Left colon (tissue), 2 donors: ENCODE results near the gene PANK4. TPM values are rescaled to one million over a fixed set of nuclear protein-coding genes. Genes with fewer than 3 reads are reported as not detected.
A peak's percentile ranks its signal among the peaks of the same experiment; 100 is the strongest.

ENCODE experiments used
- ATAC-seq: fragments of 200-7000 bp; cut with Tn5 transposase; one replicate; pipeline ENCODE4 v1.9.1; 2020; ENCODE audit warnings: mild to moderate bottlenecking, moderate library complexity
- DNase-seq, 2 donors: peaks; one replicate each; pipeline ENCODE4 v3.0.0-alpha.2; 2020
- intact Hi-C, 2 donors: fragments of 100-400 bp; cut with DNase I in 1 of 2; cut with micrococcal nuclease in 1 of 2; formaldehyde crosslinking; loops; one replicate each; pipeline versions ENCODE4 v1.11.2 to v1.14.0; 2022; cut with DNase I, micrococcal nuclease
- total RNA-seq, 2 donors: library from RNA; stranded (reverse); fragmentation: NEBNext Ultra II Directional; extraction: Animal tissue kit (Norgen Biotek cat#: 25700); gene quantifications; one replicate each; pipeline ENCODE4 v1.2.1, GENCODE V29; 2021
- donor health status: DM: no; HTN: no; CAD: no.
- donor health status: DM: yes; HTN: yes; CAD: no.

Gene PANK4
- total RNA-seq, 2 donors from 2014 or later, result 29.4 to 32.6 TPM

- DNase-seq, result no peak
- intact Hi-C loops, result no loop called here
- ATAC-seq, result peak; percentile 27
Measured at GRCh38 chr1:2505461-2505994, 20.9 kb downstream of the PANK4 start.

DNA sequence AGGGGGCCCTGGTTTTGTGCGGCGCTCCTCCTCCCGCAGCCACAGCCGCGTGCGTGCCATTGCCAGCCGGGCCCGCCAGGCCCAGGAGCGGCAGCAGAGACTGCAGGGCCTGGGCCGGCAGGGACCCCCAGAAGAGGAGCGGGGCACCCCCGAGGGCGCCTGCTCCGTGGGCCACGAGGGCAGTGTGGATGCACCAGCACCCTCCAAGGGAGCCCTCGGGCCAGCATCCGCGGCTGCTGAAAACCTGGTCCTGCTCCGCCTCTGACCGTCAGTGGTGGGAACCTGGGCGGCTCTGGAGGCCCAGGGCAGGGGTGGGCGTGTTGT lies 21.5 kb downstream of the PANK4 start:
- intact Hi-C loops, result no loop called here
- DNase-seq (no peak), ATAC-seq (no peak)

GRCh38 chr1:2504225-2504948 lies 22.0 kb downstream of the PANK4 start:
- no peak for ATAC-seq
- intact Hi-C loops, result no loop called here

GRCh38 chr1:2503554-2504224 lies 22.7 kb downstream of the PANK4 start:
- ATAC-seq (no peak), DNase-seq (no peak)
- intact Hi-C loops, result no loop called here

More at GRCh38 chr1:2504225-2504948, 22.0 kb downstream of the PANK4 start:
- DNase-seq, result no peak

DNA sequence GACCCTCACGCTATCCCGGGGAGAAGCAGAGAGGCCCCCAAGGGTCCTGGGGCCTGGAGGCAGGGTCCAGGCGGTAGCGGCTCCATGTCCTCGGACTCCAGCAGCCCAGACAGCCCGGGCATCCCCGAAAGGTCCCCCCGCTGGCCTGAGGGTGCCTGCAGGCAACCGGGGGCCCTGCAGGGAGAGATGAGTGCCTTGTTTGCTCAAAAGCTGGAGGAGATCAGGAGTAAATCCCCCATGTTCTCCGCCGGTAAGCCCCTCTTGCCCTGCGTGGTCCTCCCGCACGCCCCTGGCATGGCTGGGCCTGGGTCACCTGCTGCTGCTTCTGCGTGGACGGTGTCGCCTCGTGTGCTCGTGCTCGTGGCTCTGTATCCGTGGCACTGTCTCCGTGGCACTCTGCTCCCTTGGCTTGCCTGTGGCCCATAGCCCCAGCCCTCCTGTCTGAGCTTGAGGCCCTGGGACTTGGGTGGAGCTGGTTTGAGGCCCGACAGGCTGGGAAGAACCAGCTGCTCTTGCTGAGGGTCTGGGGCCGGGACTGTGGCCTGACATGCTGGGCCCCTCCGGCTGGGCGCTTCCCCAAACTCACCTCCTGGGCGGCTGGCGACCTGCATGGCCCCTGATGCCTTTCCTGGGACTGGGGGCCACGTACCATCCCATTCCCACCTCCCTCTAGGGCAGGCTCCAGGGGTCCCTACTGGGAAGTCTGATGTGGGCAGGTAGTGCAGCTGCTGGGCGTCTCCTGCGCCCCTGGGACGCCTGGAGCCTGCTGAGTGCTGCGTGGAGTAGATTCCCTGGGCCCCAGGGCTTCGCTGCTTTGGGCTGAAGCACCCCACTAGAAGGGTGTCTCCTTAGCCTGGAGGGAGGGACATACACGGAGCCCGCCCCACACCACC lies 23.5 kb downstream of the PANK4 start:
- ATAC-seq (no peak), DNase-seq (no peak)
- intact Hi-C loops, result no loop called here

DNA sequence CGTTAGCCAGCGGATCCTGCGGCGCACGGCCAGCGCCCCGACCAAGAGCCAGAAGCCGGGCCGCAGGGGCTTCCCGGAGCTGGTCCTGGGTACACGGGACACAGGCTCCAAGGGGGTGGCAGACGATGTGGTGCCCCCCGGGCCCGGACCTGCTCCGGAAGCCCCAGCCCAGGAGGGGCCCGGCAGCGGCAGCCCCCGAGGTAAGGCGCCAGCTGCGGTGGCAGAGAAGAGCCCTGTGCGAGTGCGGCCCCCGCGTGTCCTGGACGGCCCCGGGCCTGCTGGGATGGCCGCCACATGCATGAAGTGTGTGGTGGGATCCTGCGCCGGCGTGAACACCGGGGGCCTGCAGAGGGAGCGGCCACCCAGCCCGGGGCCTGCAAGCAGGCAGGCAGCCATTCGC lies 24.2 kb downstream of the PANK4 start:
- ATAC-seq (no peak), DNase-seq (no peak)
- intact Hi-C loops, result no loop called here

DNA sequence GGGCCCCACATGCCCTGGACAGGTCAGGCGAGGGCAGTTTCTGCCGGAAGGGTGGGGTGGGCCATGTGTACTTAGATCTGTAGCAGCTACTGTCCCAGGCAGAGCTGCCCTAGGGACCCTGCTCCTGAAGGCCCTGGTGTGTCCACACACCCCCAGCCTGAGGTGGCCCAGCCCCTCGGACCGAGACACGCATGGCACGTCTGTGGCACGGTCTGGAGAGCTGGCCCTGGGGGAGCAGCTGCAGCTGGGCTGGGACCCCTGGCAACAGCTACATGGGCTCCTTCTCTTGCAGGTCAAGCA lies 24.6 kb downstream of the PANK4 start:
- ATAC-seq (no peak), DNase-seq (no peak)
- intact Hi-C loops, result no loop called here

DNA sequence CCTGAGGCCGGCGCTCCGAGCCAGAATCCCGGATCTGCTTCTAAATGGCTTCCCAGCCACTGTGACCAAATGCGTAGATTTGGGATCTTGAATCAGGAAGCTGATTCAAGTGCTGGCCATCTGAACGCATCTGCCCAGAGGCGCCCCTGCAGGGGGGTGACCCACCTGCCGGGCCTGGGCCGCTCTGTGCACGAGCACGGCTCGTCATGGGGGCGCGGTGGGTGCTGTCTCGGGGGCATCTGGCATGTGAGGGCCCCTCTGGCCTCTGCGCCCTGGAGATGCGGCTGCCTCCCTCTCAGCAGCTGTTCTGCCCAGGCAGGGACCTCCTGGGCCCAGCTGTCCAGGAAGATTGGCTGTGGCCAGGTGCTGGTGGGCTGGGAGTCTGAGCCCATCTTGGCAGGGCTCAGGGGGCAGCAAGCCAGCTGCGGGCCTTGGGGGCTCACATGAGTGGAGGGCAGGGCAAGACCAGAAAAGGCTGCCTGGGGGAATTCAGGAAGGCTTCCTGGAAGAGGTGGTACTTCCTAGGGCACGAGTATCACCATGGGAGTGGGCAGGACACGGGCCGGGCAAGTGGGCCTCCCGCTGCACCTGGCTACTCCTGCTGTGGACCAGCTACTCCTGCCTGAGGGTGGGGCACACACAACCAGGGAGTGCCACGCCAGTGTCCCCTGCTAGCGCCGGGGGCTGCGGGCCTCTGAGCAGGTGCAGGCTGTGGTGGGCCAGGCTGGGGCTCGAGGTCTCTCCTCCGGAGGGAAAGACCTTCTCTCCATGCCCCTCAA lies 25.2 kb downstream of the PANK4 start:
- ATAC-seq, result no peak
- intact Hi-C loops, result no loop called here
- no peak for DNase-seq

DNA sequence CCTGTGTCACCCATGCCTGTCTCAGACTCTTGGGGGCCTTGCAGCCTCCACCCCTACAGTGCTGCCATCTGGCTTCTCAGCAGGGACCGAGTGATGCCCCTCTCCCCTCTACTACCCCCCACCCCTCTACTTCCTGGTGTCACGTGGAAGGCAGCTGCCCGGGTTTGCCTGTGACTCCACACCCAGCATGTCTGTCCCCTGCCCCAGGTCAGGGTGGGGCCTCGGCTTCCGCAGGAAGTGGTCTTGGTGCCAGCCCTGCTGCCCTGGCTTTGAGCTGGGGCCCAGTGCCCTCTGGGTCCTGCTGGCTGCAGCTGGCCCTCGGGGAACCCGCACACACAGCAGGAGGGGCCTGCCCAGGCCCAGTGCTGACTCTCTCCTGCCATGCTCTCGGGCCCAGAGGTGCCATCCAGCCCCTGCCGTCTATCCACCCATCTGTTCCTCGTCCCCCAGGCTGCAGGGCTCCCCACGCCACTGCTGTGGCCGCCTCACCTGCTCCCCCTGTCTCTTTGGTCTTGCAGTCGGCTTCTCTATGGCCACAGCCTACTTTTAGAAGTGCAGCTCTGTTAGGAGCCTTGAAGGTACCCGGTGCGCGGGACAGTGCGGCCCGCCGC lies 26.3 kb downstream of the PANK4 start:
- no peak for DNase-seq
- intact Hi-C loops, result no loop called here
- ATAC-seq, result no peak

GRCh38 chr1:2499260-2499659 lies 27.1 kb downstream of the PANK4 start:
- no peak for DNase-seq
- intact Hi-C loops, result no loop called here

GRCh38 chr1:2498648-2499047 lies 27.7 kb downstream of the PANK4 start:
- DNase-seq, result no peak
- intact Hi-C loops, result no loop called here
- ATAC-seq, result no peak

More at GRCh38 chr1:2499260-2499659, 27.1 kb downstream of the PANK4 start:
- no peak for ATAC-seq

GRCh38 chr1:2497891-2498290 lies 28.5 kb downstream of the PANK4 start:
- no peak for ATAC-seq
- DNase-seq, result no peak
- intact Hi-C loops, result no loop called here

GRCh38 chr1:2496746-2497145 lies 29.6 kb downstream of the PANK4 start:
- ATAC-seq (no peak), DNase-seq (no peak)
- intact Hi-C loops, result no loop called here

- intact Hi-C loops, result no loop called here
- DNase-seq (peak in 1 of 2 donors; percentile 32), ATAC-seq (no peak)
Measured at GRCh38 chr1:2496087-2496622, 30.2 kb downstream of the PANK4 start.

DNA sequence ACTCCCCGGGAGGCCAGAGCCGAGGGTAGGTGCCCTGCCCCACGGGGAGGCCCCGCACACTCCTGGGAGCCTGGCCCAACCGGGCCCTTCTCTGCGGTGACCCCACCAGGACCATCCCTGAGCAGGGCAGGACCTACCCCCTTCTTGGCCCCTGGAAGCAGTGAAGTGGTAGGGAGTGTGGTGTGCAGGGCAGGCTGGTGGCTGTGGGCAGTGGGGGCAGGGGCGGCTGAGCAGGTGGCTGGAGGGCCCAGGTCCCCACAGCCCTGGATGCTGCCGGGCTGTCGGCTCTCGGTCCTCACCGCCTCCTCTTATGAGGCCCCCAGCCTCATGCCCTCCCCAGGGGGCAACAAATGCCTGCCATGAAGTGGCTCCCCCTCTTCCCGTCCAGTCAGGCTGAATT lies 30.9 kb downstream of the PANK4 start:
- intact Hi-C loops, result no loop called here

DNA sequence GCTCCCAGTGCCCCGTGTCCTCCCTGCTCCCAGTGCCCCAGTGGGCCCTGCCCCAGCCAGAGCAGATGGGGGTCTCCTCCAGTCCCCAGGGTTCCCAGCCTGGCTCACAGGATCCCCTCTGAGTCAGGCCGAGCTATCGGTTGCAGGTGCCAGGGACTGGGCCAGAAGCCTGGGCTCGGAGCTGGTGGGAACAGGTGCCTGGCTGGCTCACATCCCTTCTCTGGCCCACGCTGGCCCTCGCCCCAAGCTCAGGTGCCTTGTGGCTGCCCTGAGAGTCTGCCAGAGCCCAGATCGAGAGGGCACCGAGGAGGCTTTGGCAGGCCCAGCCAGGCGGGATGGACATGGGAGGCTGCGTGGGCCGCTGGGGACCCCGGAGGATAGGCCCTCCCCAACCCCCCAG lies 31.4 kb downstream of the PANK4 start:
- intact Hi-C loops, result no loop called here
- ATAC-seq (no peak), DNase-seq (no peak)

More for the DNA sequence above, 30.9 kb downstream of the PANK4 start:
- ATAC-seq (no peak), DNase-seq (no peak)

DNA sequence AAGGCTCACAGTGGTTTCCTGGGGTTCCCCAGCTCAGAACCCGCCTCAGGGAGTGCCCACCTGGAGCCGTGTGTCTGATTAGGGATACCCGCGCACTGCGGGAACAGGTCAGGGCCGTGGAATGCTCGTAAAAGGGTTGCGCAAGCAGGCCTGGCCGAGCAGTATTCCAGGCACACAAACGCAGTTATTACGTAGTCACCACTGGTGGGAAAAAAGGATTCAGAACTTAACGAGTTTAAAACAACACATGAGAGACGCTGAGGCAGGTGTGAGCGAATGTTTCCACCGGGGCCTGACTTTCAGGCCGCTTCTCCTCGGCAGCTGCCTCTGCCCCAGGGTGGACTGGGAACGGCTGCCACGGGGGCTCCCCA lies 32.1 kb downstream of the PANK4 start:
- DNase-seq (peak; percentile 34 to 50), ATAC-seq (peak; percentile 79)
- intact Hi-C loops, result no loop called here

- DNase-seq (no peak), ATAC-seq (no peak)
- intact Hi-C loops, result no loop called here
Measured at GRCh38 chr1:2493691-2494322, 32.6 kb downstream of the PANK4 start.
